HG03378 (cell line): ENCODE results near the gene ATP8B1.
A peak's percentile ranks its signal among the peaks of the same experiment; 100 is the strongest.
"Not testable (repeated sequence)": the region's sequence is repeated elsewhere in the genome, so short reads cannot be mapped to it uniquely, and the experiment has no call there.

Experiments used
- ATAC-seq: cut with Tn5 transposase; IDR thresholded peaks from one replicate; pipeline ENCODE4 v1.9.1; 2021; ENCODE audit warnings: mild to moderate bottlenecking, moderate library complexity; ENCODE audit not compliant: unreplicated experiment

The ATP8B1 gene

DNA sequence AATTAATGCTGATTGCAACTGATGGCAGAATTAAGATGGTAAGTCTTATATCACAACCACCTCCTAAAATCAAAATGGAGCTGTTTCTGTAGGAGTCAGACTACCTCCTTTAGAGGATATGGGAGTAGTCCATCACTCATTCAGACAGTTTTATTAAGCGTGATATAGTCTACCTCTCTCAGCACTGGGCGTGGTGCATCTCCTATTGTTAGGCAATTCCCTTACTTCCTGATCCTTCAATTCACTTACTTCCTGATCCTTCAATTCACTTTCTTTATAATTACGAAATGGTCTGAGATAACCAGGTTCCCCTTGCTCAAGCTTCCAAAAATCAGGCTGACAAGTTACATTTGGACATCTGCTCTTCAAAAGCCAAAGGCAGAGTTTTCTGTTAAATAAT lies 31.9 kb downstream of the ATP8B1 start:
- no peak for ATAC-seq

DNA sequence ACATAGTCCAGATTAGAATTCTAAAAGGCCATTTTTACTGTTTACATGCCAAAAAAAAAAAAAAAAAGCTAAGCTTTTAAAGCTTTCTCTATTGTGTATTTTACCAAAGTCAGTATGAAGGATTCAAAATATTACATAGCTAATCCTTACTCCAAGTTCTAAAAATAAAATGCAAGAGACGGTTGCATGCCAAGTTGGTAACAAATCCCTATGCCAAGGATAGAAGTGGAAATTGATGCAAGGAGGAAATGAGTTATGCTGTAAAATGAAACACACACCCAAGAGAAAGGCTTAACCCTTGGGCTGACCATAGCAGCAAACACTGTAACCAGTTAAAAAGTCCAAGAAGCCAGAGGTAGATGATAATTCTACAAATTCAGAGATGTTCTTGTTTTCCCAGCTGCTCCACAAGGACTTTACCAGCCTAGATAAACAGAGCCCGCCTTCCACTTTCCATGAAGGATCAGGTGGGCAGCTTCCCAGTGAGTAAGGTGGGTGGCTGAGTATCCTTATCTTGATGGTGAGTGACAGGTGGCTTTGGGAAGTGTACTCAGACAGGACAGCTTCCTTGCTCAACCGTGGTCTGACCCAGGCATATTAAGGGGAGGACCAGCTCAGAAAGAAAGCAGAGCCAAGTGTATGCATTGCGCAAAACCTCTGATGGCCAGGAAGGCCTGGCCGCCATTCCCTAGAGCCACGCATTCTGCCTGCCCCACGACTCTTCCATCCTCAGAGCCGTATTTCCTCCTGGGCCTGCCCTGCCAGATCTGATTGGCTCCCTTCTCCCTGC lies 34.4 kb downstream of the ATP8B1 start:
- no peak for ATAC-seq

DNA sequence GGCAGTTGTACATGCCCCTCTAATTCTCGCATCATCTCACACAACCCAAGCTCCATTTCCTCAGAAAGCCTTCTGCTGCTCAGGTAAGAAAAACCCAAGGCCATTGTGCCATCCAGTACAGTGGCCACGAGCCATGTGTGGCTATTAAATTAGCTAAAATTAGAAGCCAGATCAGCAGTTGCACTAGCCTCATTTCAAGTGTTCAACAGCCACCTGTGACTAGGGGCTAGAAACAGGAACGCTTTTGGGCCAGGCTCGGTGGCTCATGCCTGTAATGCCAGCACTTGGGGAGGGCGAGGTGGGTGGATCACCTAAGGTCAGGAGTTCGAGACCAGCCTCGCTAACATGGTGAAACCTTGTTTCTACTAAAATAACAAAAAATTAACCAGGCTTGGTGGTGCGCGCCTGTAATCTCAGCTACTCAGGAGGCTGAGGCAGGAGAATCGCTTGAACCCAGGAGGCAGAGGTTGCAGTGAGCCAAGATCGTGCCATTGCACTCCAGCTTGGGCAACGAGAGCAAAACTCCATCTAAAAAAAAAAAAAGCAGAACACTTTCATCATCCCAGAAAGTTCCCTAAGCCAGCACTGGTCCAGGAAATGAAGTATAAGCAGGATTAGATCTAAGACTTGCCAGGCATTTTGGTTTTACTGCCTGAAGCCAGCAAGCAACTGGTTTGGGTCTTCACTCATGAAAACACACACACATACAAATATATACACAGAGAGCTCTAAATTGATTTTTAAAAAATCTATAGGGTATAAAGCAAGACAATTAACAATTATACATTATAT lies 35.7 kb downstream of the ATP8B1 start:
- no peak for ATAC-seq

DNA sequence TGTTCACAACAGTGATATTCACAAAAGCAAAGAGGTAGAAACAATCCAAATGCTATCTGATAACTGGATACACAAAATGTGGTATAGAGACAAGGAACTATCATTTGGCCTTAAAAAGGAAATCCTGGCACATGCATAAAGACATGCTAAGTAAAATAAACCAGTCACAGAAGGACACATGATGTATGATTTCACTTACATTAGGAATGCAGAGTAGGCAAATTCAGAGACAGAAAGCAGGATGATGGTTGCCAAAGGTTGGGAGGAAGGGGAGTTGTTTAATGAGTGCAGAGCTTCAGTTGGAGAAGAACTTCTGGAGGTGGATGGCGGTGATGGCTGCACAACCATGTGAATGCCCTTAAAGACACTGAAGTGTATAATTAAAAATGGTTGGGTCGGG lies 38.1 kb downstream of the ATP8B1 start:
- no peak for ATAC-seq

DNA sequence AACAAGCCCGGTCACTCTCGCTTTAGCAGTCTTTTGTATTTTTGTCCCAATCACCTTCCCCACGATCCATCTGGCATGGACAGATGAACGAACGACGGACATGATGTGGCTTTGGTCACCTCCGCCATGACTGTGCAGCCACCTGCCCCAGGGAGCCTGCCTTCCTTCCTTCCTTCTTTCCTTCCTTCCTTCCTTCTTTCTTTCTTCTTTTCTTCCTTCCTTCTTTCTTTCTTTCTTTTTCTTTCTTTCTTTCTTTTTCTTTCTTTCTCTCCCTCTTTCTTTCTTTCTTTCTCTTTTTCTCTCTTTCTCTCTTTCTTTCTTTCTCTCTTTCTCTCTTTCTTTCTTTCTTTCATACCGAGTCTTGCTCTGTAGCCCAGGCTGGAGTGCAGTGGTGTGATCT lies 39.0 kb downstream of the ATP8B1 start:
- ATAC-seq, result no peak

DNA sequence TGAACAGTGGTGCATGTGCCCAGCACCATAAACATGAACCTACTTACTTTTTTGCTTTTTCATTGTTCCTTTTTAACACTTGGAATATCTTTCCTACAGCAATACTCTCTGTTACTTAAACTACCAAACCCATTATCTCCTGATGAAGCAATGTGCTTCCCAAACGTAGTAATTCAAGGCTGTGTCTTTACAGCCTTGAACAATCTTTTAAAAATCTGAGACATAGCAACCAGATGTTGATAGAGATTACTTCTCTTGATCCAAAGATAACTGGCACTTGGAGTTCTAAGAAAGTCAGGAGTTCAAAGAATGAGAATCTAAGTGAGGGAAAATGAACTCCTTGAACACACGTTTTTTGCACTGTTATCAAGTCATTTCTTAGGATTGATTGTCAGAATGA lies 40.4 kb downstream of the ATP8B1 start:
- no peak for ATAC-seq

DNA sequence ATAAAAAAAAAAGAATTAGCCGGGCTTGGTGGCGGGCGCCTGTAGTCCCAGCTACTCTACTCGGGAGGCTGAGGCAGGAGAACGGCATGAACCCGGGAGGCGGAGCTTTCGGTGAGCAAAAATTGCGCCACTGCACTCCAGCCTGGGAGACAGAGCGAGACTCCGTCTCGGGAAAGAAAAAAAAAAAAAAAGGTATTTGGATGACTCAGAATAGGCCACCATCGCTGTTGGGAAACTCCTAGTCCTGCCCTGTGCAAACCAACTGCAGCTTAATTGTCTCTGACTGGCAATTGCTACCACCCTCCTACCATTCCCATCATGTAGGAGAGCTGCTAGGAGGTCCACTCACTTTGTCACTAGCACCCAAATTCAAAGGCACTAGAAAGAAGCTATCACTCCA lies 43.5 kb downstream of the ATP8B1 start:
- ATAC-seq, result no peak

DNA sequence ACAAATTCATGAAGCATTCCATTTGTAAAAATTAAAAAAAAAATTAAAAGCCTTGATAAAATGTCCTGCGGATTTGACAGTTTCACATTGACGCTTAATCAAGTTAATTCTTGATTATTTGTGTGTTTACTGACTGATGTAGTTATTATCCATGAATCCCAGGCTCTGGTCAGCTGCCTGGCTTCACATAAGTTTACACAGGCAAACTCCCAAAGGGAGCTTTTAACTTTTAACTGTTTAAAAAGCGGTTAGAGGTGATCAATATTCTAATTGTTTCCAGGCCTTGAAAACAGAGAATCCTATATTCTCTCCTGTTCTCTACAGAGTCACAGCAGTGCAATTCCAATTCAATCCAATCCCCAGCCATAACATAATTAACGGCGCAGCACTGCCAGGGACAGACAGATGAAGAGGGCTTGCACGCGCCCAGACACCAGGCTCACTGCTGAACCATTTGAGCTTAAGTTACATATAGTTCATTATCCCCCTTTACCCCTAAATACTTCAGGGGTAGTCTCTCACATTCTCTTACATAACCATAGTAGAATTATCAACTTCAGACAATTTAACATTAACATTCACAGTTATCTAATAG lies 47.5 kb downstream of the ATP8B1 start:
- no peak for ATAC-seq

DNA sequence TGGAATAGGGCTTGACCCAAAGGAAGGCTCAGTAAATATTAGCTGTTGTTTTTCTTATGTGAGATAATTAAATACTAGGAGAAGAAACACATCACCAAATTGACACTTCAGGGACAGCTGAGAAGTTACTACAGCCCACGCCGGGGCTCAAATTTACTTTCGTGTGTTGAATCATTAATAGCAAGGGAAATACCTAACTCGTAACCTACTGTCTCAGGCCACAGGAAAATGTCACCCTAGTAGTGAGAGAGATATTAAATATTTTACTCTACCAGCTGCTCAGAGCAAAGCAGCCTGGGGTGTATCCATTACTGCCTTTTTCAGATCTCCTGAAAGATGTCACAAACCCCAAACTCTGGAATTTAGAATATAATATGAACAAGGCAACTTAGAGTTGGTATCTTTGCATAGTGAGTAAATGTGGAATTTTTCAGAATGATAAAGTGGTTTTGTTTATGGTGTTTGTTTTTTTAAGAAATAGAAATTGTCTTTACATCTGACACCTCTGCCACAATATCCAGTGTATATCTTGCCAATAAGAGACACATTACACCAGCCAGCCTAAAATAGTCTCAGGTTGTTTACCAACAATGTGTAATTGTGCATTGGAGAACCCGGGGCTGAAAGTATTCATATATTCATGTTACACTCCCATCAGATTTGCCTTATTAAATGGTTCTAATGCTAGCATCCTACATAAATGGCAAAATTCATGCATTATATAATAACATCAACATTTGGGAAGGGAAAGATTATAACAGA lies 48.4 kb downstream of the ATP8B1 start:
- ATAC-seq, result peak; percentile 96

DNA sequence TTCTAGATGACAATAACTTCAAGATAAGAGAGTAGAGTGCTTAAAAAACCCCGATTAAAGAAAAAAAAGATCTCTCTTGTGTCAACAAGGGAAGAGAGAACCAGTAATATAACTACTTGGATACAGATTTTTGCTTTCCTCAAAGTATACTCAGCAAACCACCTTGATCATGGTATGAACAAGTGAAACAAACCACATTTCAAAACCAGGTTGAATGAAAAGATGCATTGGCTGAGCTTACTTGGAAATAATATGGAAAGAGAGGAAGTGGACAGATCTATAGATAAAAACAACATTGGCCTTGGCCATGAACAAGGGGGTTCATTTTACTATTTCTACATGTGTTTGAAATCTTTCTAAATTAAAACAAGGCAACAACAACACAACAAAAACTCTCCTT lies 50.1 kb downstream of the ATP8B1 start:
- ATAC-seq, result no peak

DNA sequence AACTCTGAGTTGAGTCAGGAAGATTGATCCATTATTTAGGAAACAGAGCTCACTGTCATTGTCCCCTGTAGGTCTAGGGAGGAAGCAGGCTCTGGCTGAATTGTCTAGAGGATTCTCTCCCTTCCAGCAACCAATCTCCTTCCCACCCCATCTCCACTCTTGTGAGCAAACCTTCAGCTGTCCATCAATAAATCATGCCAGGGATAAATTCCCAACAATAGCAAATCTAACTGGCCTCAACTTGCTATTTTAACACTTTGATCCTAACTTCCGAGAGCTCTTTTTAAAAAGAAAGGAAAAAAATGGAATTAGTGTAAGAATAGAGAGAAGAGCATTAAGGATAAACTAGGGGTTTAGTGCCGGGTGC lies 53.5 kb downstream of the ATP8B1 start:
- ATAC-seq, result no peak

DNA sequence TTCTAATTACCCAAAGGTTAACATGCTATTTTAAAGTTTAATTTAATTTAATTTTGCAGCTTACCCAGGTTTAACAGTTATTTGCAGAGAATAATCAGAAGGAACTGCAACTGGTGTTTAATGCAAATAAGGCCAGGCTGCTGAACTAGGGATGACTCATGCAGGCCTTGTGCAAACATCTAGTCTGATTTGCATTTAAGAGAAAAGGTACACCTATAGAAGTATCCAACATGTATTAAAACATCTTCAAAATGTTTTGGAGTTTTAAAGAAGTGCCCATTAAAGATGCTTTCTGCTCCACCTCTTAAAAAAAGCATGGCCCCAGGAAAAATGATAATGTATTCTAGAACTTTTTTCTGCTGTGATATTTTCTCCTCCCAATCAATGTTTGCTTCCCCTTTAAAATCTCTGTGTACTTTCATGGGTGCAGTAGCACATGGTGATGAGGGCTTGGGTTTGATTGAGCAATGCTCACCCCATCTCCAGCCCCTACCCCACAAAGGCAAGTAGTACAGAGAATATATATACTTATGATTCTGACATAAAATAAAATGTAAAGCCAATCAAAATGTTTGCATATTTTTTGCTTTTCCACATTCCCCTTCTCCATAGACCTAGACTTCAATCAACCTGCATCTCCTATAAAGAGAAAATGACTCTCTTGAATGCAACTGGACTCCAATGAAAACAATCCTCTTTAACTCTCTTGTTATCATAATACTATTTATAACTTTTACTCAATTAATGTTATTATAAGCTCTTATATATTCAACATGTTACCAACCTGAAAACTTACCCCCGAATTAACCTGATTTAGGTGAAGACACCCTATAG lies 54.1 kb downstream of the ATP8B1 start:
- peak; percentile 95 for ATAC-seq

DNA sequence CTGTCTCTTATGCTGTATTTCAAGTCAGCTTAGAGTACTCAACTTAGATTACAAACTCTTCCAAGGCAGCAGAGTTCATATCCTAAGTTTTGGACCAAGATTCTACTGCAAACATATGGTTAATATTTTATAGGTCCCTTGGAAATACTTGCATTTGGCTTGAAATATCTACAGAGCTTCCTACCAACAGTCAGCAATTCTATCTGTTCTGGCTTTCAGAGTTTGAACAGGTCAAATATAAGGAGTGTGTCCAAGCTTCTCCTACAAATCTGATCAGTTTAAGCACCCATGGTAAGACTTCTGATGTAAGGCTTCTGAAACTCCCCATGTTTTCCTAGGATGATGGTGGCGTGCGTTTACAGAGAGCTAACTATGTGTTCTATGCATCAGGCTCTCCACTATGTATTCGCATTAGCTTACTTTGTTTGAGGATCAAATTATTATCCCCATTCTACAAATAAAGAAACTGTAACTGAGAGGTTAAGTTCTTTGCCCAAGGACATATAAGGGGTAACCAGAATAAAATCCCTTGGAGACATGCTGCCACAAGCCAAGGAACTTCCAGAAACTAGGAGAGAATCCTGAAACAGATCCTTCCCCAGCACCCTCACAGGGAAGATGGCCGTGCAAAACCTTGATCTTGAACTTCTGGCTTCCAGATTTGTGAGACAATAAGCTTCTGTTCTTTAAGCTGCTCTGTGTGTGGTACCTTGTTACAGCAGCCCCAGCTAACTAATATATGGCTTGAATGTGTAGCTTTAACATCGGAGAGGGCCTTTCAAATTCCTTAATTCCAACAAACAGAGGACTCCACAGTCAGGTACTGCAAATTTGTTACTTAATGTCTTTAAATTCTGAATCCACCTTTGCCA lies 55.1 kb downstream of the ATP8B1 start:
- ATAC-seq, result peak; percentile 5

DNA sequence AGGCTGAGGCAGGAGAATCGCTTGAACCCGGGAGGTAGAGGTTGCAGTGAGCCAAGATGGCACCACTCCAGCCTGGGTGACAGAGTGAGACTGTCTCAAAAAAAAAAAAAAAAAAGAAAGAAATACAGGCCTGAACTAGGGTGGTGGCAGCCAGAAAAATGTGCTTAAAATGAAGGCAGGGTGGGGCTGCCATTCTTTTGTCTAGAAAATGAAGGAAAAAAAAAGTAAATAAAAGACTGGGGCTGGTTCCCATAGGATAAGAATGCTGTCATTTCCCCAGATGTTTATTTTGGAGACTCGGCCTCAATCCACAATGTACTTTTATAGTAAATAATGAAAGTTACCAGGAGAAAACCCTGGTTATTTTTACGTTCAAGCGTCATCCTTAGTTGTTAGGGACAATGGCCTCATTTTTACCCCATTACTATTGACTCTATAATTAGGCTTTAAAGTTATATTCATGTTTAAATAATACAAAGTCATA lies 58.9 kb downstream of the ATP8B1 start:
- ATAC-seq, result no peak

DNA sequence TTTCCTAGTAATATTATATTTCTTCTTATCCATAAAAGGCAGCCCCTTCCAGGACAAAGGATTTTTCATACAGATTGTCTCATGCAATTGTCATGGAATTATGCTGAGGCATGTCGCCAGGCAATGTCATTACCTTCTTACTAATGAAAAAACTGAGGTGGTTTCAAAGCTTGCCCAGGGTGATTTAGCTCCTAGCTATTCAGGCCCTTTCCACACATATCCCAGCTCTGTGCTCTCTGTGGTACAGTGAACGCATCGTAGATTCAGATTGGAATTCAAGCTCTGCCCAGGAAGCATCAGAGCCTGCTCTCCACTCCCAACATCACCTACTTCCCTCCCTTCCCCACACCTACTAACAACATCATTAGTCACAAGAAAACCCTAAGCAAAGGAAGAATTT lies 60.1 kb downstream of the ATP8B1 start:
- no peak for ATAC-seq

DNA sequence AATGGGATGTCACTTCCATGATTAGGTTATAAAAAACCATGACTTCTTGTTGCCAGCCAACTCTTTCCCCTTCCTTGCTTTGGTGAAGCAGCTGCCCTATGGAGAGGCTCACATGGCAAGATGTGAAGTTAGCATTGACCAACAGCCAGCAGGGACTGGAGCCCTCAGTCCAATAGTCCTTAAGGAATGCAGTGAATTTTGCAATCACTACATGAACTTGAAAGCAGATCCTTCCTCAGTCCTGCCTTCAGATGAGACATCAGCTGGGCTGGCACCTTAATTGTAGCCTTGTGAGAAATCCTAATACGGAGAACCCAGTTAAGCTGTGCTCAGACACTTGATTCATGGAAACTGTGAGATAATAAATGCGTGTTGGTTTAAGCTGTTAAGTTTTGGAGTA lies 61.8 kb downstream of the ATP8B1 start:
- ATAC-seq, result no peak

DNA sequence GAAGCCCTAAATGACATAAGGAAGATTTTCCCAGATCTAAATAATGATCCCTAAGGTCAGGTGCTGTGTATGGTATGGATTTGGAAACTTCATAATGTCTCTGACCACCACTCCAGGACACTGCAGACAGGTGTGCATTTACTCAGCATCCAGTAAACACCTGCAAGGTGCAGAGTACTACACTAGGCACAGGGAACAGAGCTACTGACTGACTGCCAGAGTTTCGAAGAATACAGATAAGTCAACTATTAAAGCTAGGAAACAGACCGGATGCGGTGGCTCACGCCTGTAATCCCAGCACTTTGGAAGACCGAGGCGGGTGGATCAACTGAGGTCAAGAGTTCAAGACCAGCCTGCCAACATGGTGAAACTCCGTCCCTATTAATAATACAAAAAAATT lies 65.0 kb downstream of the ATP8B1 start:
- no peak for ATAC-seq

DNA sequence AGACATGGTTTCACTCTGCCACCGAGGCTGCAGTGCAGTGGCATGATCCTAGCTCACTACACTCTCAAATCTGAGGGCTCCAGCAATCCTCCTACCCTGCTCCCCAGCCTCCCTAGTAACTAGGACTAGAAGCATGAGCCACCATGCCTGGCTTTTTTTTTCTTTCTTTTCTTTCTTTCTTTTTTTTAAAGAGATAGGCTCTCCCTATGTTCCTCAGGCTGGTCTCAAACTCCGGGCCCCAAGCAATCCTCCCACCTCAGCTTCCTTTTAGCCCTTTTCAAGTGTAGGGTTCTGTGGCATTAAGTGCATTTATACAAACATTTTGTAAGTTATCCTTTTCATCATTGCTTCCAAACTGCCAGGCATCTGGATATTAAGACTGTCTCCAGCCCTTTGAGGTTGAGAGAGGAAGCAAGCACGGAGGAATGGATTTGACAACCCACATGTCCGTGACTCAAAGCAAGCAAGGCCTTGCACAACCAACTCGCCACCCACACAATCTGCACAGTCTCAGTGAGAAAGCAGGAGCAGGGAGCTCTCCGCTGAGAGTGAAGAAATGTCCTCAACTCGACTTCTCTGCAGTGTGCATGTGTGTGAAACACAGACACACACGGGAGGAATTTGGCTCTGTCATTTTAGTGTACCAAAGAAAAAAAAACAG lies 65.6 kb downstream of the ATP8B1 start:
- no peak for ATAC-seq

DNA sequence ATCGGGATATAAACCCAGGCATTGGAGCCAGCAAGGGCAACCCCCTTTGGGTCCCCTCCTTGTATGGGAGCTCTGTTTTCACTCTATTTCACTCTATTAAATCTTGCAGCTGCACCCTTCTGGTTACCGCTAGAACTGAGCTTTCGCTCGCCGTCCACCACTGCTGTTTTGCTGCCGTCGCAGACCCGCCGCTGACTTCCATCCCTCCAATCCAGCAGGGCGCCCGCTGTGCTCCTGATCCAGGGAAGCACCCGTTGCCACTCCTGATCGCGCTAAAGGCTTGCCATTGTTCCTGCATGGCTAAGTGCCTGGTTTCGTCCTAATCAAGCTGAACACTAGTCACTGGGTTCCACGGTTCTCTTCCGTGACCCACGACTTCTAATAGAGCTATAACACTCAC lies 68.1 kb downstream of the ATP8B1 start:
- ATAC-seq, result not testable (repeated sequence)
